ENCODE results near the gene KRTAP25-1.

KRTAP25-1 gene

GRCh38 chr21:30289215-30289614 is at the start of gene KRTAP25-1:
Gene KRTAP25-1 (minus strand): TSS chr21:30289514. CDS start chr21:30289490, 24 bp downstream.
- no peak for DNase-seq

GRCh38 chr21:30338717-30339116 is 49.4 kb upstream of the KRTAP25-1 start:
- DNase-seq = no peak

- no peak for DNase-seq
Measured at GRCh38 chr21:30337772-30338171, 48.5 kb upstream of the KRTAP25-1 start.

- no peak for DNase-seq
Measured at GRCh38 chr21:30337276-30337744, 48.0 kb upstream of the KRTAP25-1 start, which contains the start of gene KRTAP27-1. Gene KRTAP27-1 (minus strand): TSS chr21:30337694. CDS start chr21:30337668, 26 bp downstream.

GRCh38 chr21:30336596-30336995 is 47.3 kb upstream of the KRTAP25-1 start:
- no peak for DNase-seq

GRCh38 chr21:30333736-30334135 is 44.4 kb upstream of the KRTAP25-1 start:
- DNase-seq = no peak

- DNase-seq = no peak
Measured at GRCh38 chr21:30332681-30333080, 43.4 kb upstream of the KRTAP25-1 start.

- no peak for DNase-seq
Measured at GRCh38 chr21:30329203-30329875, 40.0 kb upstream of the KRTAP25-1 start.

- DNase-seq = no peak
Measured at GRCh38 chr21:30326390-30326789, 37.1 kb upstream of the KRTAP25-1 start.

- DNase-seq = no peak
Measured at GRCh38 chr21:30320215-30320614, 30.9 kb upstream of the KRTAP25-1 start, which contains the start of gene KRTAP26-1. Gene KRTAP26-1 (minus strand): TSS chr21:30320315. CDS start chr21:30320035, 280 bp downstream.

- DNase-seq = no peak
Measured at GRCh38 chr21:30315701-30316100, 26.4 kb upstream of the KRTAP25-1 start.

GRCh38 chr21:30306884-30307283 is 17.6 kb upstream of the KRTAP25-1 start:
- no peak for DNase-seq

GRCh38 chr21:30305136-30305535 is 15.8 kb upstream of the KRTAP25-1 start:
- DNase-seq = no peak

GRCh38 chr21:30282850-30283249 is 6.5 kb downstream of the KRTAP25-1 start, which contains the start of gene KRTAP24-1:
Gene KRTAP24-1 (minus strand): TSS chr21:30282950. CDS start chr21:30282932, 18 bp downstream.
- no peak for DNase-seq

GRCh38 chr21:30271611-30272010 is 17.7 kb downstream of the KRTAP25-1 start:
- no peak for DNase-seq

GRCh38 chr21:30271156-30271555 is 18.2 kb downstream of the KRTAP25-1 start:
- no peak for DNase-seq

GRCh38 chr21:30269803-30270530 is 19.3 kb downstream of the KRTAP25-1 start:
- no peak for DNase-seq

GRCh38 chr21:30268608-30269197 is 20.6 kb downstream of the KRTAP25-1 start:
- no peak for DNase-seq

GRCh38 chr21:30257773-30258172 is 31.5 kb downstream of the KRTAP25-1 start:
- no peak for DNase-seq

GRCh38 chr21:30256100-30256499 is 33.2 kb downstream of the KRTAP25-1 start:
- no peak for DNase-seq

- no peak for DNase-seq
Measured at GRCh38 chr21:30255679-30256078, 33.6 kb downstream of the KRTAP25-1 start.

GRCh38 chr21:30251781-30252180 is 37.5 kb downstream of the KRTAP25-1 start:
- no peak for DNase-seq

- DNase-seq = no peak
Measured at GRCh38 chr21:30249936-30250335, 39.4 kb downstream of the KRTAP25-1 start.

- no peak for DNase-seq
Measured at GRCh38 chr21:30248844-30249243, 40.5 kb downstream of the KRTAP25-1 start.
